C4-2B (cell line): Measurements from ENCODE around the gene LMO4.

ENCODE experiments used
- ZFX ChIP-seq: fragments of 450-650 bp; IDR thresholded peaks from 2 replicates; pipeline ENCODE4 v1.6.1; 2017
- TF ChIP-seq, protein P1 (sequence below): fragments of 450-650 bp; conservative IDR thresholded peaks from 2 replicates; pipeline ENCODE4 v1.5.1; 2017; ENCODE audit warnings: mild to moderate bottlenecking

DNA sequence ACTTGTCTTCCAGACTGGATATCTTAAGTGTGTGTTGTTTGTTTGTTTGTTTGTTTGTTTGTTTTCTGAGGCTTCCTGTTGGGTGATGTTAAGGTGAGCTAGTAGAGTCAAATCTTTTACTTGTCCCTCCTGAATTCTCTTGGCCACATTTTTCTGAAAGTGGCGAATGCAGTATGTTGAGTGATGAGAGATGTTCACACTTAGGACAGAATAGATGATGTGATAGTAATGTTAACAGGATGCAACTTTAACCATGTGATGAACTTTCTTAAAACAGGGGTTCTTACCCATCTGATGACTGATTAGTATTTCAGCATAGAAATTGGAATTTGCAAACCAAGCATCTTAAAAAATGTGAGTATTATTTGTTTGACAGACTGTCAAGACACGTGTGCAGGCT is 40.2 kb downstream of the LMO4 start:
- TF ChIP-seq, protein P1, sequence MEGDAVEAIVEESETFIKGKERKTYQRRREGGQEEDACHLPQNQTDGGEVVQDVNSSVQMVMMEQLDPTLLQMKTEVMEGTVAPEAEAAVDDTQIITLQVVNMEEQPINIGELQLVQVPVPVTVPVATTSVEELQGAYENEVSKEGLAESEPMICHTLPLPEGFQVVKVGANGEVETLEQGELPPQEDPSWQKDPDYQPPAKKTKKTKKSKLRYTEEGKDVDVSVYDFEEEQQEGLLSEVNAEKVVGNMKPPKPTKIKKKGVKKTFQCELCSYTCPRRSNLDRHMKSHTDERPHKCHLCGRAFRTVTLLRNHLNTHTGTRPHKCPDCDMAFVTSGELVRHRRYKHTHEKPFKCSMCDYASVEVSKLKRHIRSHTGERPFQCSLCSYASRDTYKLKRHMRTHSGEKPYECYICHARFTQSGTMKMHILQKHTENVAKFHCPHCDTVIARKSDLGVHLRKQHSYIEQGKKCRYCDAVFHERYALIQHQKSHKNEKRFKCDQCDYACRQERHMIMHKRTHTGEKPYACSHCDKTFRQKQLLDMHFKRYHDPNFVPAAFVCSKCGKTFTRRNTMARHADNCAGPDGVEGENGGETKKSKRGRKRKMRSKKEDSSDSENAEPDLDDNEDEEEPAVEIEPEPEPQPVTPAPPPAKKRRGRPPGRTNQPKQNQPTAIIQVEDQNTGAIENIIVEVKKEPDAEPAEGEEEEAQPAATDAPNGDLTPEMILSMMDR, result no peak
- no peak for TF ChIP-seq ZFX
